Fibroblast of skin of back (primary cell): ENCODE data around the gene ABHD6.
"Not testable (repeated sequence)": the region's sequence is repeated elsewhere in the genome, so short reads cannot be mapped to it uniquely, and the experiment has no call there.

Source experiments
- DNase-seq: peaks from one replicate; pipeline ENCODE4 v3.0.0-alpha.2; 2013

The ABHD6 gene

DNA sequence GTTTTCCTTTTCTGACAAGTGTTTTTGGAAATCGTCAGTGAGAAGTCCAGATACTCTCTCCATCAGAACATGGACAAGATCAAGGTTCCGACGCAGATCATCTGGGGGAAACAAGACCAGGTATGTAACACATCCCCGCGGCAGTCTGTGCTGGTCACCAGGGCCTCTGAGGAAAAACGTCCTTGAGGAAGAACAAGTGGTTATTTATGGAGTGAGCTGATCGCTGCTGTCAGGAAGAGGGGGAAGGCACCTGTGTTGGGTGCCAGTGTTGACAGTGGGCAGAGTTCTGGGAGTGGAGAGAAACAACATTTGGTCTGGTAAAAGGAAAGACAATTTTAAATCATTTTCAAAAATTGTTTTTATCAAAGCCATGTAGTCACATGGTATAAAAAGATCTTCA lies 47.7 kb downstream of the ABHD6 start:
- DNase-seq: no peak

DNA sequence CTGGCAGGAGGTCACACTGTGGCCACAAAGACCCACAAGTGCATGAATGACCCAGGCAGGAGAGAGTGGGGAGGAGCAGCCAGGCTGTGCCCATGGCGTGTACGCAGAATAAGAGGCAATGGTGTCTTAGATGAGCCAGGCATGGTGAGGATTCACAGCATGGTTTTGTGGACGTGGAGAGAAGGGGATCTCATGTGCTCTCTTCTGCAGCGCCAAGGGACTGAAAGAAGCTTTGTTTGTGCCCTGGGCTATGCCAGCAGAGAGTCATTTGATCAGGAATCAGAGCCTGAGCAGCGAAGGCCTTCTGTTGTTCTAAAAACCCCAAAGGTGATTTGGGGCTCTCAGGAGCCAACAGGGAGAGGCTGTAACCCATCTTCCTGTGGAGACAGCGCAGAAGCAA lies 49.8 kb downstream of the ABHD6 start:
- no peak for DNase-seq

DNA sequence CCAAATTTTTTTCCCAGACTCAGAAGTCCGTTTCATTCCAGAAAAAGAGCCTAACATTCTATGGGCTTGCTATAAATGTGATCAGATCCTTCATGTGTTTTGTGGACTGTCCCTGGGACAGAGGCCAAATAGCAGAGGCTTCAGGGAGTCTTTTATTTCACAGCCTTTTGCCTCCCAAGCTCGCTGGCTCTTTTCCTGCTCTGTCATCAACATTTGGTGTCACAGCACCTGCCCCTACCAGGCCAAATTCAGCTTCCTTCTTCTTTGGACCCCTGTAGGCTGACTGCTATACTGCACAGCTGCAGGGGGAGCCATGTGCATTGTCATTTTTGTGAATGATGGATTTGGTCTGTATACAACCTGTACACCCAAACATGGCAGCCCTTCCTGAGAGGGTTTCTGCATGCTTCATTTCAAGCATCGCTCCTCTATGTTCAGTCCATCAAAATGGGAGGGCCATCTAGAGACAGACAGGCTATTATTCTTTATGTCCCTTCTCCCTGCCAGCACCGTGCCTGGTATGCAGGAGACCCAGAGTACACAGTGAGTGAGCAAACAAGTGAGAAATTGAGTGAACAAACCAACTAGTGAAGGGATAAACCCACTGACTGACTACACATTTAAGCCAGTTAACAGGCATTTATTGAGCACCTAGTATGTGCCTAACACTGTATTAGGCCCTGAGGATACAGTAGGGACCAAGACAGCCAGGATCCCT lies 50.6 kb downstream of the ABHD6 start:
- no peak for DNase-seq

DNA sequence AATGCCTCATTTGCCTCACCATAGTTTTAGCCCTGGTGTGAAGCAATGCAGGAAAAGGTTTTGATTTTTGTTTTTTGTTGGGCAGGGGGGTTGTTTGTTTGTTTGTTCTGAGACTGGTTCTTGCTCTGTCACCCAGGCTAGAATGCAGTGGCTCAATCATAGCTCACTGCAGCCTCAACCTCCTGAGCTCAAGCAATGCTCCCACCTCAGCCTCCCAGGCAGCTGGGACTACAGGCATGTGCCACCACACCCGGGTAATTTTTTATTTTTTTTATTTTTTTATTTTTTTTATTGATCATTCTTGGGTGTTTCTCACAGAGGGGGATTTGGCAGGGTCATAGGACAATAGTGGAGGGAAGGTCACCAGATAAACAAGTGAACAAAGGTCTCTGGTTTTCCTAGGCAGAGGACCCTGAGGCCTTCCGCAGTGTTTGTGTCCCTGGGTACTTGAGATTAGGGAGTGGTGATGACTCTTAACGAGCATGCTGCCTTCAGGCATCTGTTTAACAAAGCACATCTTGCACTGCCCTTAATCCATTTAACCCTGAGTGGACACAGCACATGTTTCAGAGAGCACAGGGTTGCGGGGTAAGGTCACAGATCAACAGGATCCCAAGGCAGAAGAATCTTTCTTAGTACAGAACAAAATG lies 51.5 kb downstream of the ABHD6 start:
- not testable (repeated sequence) for DNase-seq

DNA sequence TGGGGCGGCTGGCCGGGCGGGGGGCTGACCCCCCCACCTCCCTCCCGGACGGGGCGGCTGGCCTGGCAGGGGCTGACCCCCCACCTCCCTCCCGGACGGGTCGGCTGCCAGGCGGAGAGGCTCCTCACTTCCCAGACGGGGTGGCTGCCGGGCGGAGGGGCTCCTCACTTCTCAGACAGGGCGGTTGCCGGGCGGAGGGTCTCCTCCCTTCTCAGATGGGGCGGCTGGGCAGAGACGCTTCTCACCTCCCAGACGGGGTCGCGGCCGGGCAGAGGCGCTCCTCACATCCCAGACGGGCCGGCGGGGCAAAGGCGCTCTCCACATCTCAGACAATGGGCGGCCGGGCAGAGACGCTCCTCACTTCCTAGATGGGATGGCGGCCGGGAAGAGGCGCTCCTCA lies 52.9 kb downstream of the ABHD6 start:
- not testable (repeated sequence) for DNase-seq

DNA sequence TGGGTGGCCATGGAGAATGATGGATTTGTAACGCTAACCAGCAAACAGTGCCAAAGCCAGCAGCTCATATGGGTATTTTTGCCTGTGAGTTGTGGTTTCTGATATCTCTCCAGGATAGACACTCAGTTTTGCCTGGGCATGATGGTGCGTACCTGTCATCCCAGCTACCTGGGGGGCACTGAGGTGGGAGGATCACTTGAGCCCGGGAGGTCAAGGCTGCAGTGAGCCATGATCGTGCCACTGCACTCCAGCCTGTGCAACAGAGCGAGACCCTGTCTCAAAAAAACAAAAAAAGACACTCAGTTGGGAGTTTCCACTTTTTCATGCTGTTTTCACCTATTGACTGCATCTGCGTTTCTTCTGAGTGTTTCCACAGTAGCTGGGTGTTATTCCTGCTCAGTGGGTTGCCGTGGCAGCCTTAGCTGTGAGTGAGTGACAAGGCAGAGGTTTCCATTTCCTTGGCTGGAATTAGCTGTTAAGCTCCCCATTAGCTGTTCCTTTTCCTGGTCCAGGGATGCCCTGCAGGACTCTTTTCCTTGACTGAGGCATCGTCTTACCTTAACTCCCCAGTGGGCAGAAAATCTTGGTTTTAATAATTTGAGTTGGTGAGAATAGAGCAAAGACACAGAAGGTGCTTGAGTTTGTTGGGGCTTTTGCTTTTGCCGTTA lies 54.2 kb downstream of the ABHD6 start:
- no peak for DNase-seq

DNA sequence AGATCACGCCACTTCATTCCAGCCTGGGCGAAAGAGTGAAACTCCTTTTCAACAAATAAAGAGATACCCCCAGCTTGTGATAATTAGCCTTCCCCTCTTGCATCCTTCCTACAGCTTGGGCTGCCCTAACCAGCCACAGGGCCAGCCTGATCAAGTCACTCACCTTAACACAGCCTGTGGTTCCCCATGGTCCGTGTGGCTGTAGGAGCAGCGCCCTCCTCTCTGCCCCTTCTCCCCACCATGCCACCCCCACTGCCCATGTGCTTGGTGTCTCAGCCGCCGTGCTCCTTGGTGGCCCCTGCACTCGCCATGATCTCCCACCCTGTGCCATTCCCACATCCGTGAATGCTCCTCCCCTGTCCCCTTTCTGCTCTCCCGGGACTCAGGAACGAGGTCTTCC lies 55.3 kb downstream of the ABHD6 start:
- DNase-seq: no peak

DNA sequence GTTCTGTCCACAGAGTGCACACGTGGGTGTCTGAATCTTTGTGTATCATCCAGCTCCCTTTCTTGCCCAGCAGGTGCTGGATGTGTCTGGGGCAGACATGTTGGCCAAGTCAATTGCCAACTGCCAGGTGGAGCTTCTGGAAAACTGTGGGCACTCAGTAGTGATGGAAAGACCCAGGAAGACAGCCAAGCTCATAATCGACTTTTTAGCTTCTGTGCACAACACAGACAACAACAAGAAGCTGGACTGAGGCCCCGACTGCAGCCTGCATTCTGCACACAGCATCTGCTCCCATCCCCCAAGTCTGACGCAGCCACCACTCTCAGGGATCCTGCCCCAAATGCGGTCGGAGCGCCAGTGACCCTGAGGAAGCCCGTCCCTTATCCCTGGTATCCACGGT lies 55.9 kb downstream of the ABHD6 start:
- no peak for DNase-seq

DNA sequence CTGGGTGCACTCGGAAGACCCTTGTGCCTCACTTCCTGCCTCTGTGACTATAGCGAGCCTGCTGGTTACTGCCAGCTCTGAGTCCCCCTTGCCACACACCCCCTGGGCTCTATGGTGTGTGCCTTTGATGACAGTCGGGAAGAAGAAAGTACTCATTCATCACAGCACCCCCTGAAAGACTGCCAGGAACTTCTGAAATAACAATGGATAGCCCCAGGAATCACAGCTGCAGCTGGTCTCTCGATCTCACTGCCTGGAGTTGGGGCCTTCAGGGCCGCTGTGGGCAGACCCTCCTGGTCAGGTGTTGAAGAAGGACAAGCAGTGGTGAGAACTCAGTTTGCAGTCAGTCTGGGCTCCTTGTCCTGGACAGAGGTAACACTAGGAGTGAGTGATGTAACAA lies 58.7 kb downstream of the ABHD6 start:
- DNase-seq: no peak

DNA sequence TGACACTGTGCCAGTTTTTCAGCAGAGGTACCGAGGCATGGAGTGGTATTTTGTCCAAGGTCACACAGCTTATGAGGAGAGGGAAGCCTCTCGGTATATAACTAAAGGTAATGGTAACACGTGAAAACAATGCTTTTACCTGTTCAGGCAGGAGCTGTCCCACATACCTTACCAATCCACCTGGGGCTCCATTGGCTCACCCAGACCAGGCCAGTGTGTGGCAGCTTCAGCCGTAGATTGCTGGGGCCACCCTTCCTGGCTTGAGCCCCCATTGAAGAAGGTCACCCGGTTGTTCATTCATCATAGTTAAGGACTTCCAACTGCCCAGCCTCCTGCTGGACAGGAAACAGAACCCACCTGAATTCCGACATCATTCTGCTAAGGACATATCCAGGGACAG lies 59.3 kb downstream of the ABHD6 start:
- no peak for DNase-seq

DNA sequence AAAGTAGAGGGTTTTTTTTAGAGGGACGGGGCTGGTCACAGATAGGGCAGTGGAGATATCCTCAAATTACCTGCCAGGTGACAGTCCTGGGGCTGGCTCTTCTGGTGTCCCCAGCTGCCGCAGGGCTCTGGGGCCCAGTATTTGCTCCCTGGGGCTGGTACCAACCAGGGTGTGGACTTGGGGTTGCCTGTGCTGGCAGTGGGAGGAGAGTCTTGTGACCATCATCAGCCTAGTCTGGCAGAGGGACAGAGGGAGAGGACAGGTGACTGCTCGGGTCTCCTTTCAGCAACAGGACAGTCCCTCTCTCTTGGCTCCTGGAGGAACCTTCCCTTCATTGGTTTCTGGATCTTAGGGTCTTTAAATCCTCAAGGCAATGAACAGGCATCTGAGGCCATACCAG lies 60.6 kb downstream of the ABHD6 start:
- DNase-seq: no peak

DNA sequence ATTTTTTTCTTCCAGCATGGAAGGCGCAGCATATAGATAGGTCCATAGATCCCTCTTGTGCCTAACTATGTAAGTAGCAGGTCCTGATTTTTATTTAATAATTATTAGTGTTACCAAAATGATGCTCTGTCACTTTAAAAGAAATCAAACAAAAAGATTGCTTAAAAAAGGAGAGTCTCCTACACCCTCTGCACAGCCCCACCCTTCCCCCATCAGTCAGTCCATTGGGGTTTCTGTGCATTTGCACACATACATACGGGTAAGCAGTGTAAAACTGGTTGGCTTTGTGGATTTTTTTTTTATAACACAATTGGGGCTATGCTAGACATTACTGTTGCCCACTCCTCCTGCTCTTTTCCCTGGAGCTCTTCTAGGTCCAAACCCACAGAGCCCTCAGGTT lies 61.5 kb downstream of the ABHD6 start:
- no peak for DNase-seq

DNA sequence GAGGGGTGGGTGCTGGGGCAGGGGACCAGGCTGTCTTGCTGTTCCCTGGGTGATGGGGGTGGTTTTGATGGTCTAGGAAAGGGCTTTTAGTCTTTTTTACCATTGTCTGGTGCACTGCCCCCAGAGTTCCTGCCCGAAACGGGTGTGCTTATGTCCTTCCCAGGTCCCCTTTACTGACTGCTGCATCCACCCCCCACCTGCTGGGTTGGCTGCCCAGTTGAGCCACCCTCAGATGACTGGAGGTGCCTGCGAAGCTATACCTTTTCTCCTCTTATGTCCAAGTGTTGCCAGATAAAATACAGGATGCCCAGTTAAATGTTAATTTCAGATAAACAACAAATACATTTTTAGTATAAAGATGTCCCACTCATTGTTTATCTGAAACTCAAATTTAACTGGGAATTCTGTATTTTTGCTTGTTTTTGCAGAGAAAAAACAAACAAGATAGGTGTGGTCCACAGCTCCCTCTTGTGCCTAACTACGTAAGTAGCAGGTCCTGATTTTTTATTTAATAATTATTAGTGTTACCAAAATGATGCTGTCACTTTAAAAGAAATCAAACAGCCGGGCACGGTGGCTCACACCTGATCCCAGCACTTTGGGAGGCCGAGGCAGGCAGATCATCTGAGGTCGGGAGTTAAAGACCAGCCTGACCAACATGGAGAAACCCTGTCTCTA lies 62.4 kb downstream of the ABHD6 start:
- peak; percentile 30 for DNase-seq

DNA sequence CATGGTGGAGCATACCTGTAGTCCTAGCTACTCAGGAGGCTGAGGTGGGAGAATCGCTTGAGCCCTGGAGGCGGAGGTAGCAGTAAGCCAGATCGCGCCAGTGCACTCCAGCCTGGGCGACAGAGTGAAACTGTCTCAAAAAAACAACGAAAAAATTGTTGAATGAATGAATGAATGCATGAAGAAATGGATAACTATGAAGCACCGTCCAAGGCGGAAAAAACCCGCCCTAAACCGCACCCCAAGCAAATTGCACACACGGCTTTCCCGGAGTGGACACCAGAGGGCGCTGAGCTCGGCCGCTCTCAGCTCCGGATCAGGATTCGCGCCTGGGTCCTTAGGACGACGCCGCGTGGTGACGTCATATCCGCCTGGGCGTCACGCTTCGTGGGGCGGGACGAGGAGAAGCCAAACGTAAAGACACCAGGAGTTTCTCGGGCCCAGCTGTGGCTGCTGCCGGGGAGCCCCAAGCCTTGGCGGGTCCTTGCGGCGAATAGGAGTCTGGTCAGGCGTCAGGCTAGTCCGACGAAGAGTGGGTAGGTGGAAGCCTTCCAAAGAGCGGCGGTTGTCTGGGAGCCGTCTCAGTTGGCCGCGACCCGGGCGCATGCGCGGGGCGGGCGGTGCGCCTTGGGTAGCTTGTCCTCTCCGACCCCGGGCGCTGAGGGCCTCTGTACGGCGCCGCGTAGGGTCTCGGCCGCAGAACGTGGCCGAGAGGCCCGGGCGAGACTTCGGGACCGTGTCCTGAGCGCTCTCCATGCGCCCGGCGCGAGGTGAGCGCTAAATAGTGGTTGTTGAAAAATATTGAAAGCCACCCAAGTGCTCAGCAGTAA lies 68.5 kb downstream of the ABHD6 start, which contains the start of the genes HTD2 and RPP14:
Gene HTD2 (plus strand): TSS at position 639 of the 830 bp plus-strand sequence. CDS start 11,094 bp downstream, outside the sequence.
Gene RPP14 (plus strand): TSS at position 364 of the 830 bp plus-strand sequence. CDS start 4,085 bp downstream, outside the sequence.
- DNase-seq: peak; percentile 96

DNA sequence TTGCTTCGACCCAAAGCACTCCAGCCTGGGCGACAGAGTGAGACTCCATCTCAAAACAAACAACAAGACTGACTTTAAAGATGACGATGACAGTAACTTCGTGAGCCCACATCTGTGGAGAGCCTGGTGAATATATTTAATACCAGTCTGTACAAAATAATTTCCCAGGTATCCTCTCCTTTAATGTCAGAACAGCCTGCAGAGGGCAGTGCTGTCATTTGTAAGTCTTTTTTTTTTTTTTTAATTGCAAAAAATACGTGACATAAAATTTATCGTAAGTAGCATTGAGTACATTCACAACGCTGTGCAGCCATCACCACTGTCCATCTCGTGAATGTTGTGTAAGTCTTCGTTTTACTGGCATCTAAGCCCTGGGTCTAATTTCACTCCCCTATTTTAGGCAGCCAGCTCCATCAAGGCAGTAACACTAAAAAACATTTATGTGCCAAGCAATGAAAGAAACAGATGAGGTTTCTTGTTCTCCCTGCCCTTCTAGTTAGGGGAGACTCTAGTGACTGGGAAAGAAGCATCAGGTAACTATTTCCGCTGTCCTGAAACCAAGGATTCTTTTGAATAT lies 70.1 kb downstream of the ABHD6 start:
- peak; percentile 62 for DNase-seq

DNA sequence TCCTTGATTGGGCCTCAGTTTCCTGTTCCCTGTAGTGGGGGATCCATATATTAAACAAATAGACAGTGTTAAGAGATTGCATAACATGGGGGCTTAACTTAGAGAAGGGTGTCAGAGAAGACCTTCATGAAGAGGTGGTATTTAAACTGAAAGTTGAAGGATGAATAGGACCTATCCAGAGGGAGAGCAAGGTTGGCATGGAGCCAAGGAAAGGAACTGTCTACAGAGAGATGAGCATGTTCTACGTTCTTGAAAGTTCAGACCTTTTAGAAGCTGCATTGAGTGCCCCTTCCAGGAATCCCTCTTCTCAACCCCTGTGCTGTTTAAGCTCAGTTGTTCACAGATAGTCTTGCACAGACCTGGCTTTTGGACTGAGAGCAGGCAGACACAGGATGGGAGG lies 71.1 kb downstream of the ABHD6 start:
- DNase-seq: no peak

DNA sequence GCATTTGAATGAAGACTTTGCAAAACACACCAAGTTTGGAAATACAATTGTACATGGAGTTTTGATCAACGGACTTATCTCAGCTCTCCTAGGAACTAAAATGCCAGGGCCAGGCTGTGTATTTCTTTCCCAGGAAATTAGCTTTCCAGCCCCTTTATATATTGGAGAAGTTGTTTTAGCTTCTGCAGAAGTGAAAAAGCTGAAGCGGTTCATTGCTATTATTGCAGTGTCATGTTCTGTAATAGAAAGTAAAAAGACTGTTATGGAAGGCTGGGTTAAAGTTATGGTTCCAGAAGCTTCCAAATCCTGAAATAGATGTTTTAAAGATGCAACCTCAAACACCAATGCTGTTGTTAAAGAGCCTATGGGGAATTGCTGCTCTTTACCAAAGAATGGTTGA lies 80.2 kb downstream of the ABHD6 start:
- no peak for DNase-seq

DNA sequence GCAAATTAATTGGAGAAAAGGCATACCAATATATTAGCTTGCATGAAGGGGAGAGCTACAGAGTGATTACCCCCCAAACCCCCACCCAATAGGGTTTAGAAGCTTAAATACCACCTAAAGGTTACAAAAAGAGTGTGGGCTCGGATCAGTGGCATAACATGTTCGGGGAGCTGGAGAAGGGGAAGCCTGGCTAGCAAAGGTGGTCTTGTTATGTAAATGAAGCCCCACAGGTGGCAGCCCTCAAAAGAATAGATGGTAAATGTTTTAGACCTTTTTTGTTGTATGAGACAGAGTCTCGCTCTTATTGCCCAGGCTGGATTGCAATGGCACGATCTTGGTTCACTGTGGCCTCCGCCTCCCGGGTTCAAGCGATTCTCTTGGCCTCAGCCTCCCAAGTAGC lies 84.2 kb downstream of the ABHD6 start:
- no peak for DNase-seq

DNA sequence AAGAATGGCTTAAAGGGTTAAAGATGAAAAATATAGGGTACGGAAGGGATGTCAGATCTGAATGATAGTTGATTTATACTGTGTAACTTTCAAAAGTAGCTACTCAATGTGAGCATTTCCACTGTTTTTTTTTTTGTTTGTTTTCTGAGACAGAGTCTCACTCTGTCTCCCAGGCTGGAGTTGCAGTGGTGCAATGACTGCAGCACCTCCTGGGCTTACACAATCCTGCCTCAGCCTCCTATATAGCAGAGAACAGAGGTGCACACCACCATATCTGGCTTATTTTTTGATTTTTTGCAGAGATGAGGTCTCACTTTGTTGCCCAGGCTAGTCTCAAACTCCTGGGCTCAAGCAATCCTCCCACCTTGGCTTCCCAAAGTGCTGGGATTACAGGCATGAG lies 85.2 kb downstream of the ABHD6 start:
- no peak for DNase-seq

DNA sequence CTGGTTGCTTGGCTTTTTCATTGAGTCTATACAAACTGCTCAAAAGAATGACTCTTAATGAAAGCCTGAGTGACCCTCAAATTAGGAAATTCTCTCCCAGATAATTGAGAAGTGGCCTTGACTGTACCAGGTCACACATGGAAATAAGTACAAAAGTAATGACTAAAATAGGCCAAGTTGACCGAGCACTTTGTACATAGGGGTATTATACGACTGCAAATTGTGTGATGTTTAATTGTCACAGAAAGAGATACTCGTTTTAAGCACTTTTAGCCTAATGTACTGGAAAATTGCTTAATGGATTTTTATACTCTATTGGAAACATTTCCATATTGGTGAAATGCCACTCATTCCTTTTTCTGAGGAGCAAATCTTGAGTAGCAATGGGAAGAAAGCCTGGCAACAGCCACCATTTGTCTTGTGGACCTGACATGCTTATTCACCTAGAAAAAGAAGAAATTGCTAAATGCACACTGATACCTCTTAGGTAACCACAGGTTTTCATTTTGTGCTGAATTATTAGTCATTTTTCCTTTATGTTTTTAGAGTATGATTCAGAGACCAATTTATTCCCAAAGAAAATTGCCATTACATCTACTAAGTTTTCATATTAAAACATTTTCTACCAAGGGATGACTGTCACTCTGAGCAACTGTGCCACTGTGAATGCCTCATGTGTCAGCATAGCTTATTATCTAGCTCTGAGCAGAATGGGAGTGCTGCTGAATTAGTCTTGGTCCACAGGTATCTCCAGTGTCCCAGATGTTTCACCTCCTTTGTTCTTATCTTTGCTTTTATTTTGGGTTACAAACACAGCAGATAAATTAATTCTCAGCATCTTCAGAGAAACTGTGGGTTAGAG lies 86.2 kb downstream of the ABHD6 start:
- DNase-seq: no peak
